Measurements from ENCODE around the gene ZNF581. TPM values are rescaled to one million over a fixed set of nuclear protein-coding genes. Genes with fewer than 3 reads are reported as not detected.

Gene ZNF581
- total RNA-seq, 4 donors from 2014 or later, result 11.1 to 23.9 (median 15.8) TPM

DNA sequence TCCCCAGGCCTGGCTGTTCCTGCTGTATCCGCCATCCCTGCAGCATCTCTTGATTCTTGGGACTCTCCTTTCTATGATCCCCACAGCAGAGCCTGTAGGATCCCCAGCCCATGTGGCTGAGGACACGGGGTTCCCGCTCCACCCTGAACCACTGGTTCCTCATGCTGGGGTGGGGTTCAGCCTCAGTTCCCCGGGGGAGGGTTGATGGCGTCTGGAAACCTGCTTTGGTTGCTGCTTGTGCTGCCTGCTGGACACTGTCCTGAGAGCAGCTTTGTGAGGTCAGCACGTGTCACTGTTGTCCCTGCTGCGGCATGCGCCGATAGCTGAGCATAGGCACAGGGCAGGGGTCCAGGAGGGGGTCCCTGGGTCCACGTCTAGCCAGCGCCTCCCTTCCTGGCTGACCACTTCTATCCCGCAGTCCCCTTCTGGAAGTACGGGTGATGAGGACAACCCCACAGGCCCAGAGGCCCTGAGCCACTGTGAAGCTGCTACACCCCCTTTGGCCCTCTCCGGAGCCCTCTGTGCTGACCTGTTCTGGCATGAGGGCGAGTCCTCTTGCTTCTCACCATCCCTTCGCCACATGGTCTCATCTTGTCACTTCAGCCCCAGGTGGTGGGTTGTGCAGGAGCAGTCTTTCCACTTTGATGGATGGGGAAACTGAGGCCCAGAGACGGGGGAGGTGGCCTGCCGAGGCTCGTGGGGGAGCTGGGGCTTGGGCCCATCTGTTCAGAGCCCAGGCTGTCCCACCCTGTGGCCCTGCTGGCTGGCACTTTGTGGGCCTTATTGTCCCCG is 37.1 kb downstream of the ZNF581 start:
- Histone ChIP-seq H3K4me1 (peaks cover 29 to 40% of the 10 kb centered on the region in 2 donors), H3K27me3 (no peaks in the 10 kb centered on the region), H3K27ac (no peak overlapping the region), H3K4me3 (replicated peaks in 1 of 3) (no peak overlapping the region), H3K36me3 (peaks cover 32 to 35% of the 10 kb centered on the region in 2 donors), H3K9me3 (no peaks in the 10 kb centered on the region)
- intact Hi-C loops (cut with DNase I), result no loop called here
- 90 to 92% methylated on average over 12 of the region's 20 CpGs for WGBS, 2 donors
- DNase-seq, result no peak
- TF ChIP-seq, protein P1, sequence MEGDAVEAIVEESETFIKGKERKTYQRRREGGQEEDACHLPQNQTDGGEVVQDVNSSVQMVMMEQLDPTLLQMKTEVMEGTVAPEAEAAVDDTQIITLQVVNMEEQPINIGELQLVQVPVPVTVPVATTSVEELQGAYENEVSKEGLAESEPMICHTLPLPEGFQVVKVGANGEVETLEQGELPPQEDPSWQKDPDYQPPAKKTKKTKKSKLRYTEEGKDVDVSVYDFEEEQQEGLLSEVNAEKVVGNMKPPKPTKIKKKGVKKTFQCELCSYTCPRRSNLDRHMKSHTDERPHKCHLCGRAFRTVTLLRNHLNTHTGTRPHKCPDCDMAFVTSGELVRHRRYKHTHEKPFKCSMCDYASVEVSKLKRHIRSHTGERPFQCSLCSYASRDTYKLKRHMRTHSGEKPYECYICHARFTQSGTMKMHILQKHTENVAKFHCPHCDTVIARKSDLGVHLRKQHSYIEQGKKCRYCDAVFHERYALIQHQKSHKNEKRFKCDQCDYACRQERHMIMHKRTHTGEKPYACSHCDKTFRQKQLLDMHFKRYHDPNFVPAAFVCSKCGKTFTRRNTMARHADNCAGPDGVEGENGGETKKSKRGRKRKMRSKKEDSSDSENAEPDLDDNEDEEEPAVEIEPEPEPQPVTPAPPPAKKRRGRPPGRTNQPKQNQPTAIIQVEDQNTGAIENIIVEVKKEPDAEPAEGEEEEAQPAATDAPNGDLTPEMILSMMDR (IDR thresholded peaks at IDR 0.05), result no peak
- no peak for TF ChIP-seq POLR2A (IDR thresholded peaks at IDR 0.05)

- DNase-seq, result peak; percentile 57 to 69
- 81 to 85% methylated on average over 9 of the region's 9 CpGs for WGBS, 2 donors
- peaks cover 37 to 44% of the 10 kb centered on the region in 2 donors for H3K36me3 ChIP-seq
- H3K27ac ChIP-seq, result no peak overlapping the region
- no peak overlapping the region for H3K4me3 ChIP-seq (replicated peaks in 1 of 3)
- TF ChIP-seq POLR2A (IDR thresholded peaks at IDR 0.05), result no peak
- TF ChIP-seq, protein P1 (IDR thresholded peaks at IDR 0.05), result no peak
- no peaks in the 10 kb centered on the region for H3K27me3 ChIP-seq
- intact Hi-C loops (cut with DNase I), result no loop called here
- peaks cover 21 to 32% of the 10 kb centered on the region in 2 donors for H3K4me1 ChIP-seq
- no peaks in the 10 kb centered on the region for H3K9me3 ChIP-seq
Observed at GRCh38 chr19:55681131-55682092, 38.0 kb downstream of the ZNF581 start.

DNA sequence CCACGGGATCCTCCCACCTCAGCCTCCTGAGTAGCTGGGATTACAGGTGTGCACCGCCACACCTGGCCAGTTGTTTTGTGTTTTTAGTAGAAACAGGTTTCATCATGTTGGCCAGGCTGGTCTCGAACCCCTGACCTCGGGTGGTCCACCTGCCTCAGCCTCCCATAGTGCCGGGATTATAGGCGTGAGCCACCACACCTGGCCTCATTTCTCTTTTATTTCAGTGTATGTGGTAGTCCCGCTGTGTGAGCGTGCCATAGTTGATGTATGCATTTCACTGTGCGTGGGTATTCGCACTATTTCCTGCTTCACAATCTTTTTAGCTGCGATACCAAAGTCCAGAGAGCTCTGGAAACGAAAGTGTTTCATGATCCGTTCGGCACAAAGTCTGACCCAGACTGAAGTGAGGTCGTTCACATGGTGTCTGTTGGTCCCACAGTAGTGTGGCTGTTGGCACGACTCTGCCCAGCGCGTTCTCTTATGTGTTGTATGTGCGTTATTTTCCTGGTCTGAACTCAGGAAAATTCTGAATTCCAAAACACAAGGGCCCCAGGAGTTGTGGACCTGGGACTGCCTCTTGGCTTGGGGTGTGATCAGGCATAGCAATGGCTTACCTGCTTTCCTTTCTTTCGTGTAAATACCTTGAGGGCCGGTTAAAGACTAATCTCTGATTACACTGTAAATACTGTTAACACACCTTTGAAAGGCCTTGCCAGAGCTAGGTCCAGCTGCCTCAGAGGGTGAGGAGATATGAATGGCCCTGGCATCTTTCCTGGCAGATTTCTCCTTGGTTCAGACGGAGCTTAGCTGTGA is 40.2 kb downstream of the ZNF581 start:
- H3K36me3 ChIP-seq, result peaks cover 39 to 45% of the 10 kb centered on the region in 2 donors
- WGBS, 2 donors, result 85 to 95% methylated on average over 21 to 22 of the region's 22 CpGs
- peaks cover 9 to 18% of the 10 kb centered on the region in 2 donors for H3K4me1 ChIP-seq

DNA sequence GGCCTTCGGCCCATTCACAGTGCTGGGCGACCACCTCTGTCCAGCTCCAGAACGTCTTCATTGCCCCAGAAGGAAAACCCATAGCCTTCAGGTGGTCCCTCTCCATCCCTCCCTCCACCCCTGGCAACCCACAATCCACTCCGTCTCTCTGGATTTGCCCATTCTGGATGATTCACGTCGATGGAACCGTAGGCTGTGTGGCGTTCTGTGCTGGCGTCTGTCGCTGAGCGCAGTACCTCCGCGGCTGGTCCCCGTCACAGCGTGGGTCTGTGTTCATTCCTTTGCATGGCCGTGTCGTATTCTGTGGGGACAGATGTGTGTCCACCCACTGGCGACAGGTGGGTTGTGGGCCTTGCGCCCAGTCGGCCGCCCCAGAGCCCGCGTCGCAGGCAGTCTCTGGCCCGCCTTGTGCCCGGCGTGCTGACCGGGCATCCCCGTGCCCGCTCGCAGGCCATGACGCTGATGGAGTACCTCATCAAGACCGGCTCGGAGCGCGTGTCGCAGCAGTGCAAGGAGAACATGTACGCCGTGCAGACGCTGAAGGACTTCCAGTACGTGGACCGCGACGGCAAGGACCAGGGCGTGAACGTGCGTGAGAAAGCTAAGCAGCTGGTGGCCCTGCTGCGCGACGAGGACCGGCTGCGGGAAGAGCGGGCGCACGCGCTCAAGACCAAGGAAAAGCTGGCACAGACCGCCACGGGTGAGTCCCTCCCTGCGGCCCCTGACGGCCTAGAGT is 41.7 kb downstream of the ZNF581 start:
- 96 to 97% methylated on average over 60 of the region's 60 CpGs for WGBS, 2 donors
- no peak for DNase-seq
- H3K36me3 ChIP-seq, result peaks cover 41 to 47% of the 10 kb centered on the region in 2 donors

More for the DNA sequence above, 40.2 kb downstream of the ZNF581 start:
- Histone ChIP-seq H3K4me3 (replicated peaks in 1 of 3) (no peak overlapping the region), H3K27me3 (no peaks in the 10 kb centered on the region), H3K9me3 (no peaks in the 10 kb centered on the region), H3K27ac (no peak overlapping the region)
- no peak for TF ChIP-seq POLR2A (IDR thresholded peaks at IDR 0.05)
- TF ChIP-seq, protein P1 (IDR thresholded peaks at IDR 0.05), result no peak
- DNase-seq, result no peak
- intact Hi-C loops (cut with DNase I), result no loop called here

More for the DNA sequence above, 41.7 kb downstream of the ZNF581 start:
- Histone ChIP-seq H3K9me3 (no peaks in the 10 kb centered on the region), H3K27ac (no peak overlapping the region), H3K27me3 (no peaks in the 10 kb centered on the region), H3K4me3 (replicated peaks in 1 of 3) (no peak overlapping the region), H3K4me1 (peaks cover 9 to 18% of the 10 kb centered on the region in 2 donors)
- TF ChIP-seq POLR2A (IDR thresholded peaks at IDR 0.05), result no peak
- TF ChIP-seq, protein P1 (IDR thresholded peaks at IDR 0.05), result no peak
- intact Hi-C loops (cut with DNase I), result no loop called here

Measured in thyroid gland (tissue), 4 donors.